Stimulated activated CD8-positive, alpha-beta memory T cell treated with anti-CD3 and anti-CD28 coated beads, Interleukin-12 subunit alpha, Interleukin-12 subunit beta, amount 100 ng/mL, for 4 hours (primary cell): ENCODE data around the gene FAM209B.
"Not testable (repeated sequence)": the region's sequence is repeated elsewhere in the genome, so short reads cannot be mapped to it uniquely, and the experiment has no call there.

Experiments used
- DNase-seq: peaks from one replicate; pipeline ENCODE4 v3.0.0-alpha.2; 2020; ENCODE audit warnings: low read depth

FAM209B gene, protein sequence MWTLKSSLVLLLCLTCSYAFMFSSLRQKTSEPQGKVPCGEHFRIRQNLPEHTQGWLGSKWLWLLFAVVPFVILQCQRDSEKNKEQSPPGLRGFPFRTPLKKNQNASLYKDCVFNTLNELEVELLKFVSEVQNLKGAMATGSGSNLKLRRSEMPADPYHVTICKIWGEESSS

GRCh38 chr20:56532946-56533345 is at the start of gene FAM209B:
FAM209B (plus strand) TSS chr20:56533246; CDS start chr20:56533342, 96 bp downstream.
- not testable (repeated sequence) for DNase-seq

- DNase-seq = no peak
These were observed 49.1 kb upstream of the FAM209B start for GRCh38 chr20:56483970-56484369.

GRCh38 chr20:56487216-56487615 is 45.8 kb upstream of the FAM209B start:
- no peak for DNase-seq

DNA sequence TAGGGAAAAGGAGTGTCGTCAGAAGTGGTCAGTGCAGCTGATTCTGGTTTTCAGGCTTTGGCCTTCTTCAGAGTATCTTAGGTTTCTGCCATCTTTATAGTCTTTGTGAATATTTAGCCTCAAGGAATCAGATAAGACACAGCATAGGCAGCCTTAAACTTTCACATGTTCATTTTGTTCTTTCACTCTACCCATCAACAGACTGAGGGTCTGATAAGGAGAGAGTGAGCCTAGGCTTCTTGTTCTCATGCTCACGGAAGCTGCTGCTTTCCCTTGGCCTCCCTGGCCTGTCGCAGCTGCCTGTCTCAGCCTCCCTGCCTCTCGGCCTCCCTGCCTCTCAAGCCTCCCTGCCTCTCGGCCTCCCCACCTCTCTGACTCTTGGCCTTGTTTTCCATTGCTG is 44.5 kb upstream of the FAM209B start:
- no peak for DNase-seq

DNA sequence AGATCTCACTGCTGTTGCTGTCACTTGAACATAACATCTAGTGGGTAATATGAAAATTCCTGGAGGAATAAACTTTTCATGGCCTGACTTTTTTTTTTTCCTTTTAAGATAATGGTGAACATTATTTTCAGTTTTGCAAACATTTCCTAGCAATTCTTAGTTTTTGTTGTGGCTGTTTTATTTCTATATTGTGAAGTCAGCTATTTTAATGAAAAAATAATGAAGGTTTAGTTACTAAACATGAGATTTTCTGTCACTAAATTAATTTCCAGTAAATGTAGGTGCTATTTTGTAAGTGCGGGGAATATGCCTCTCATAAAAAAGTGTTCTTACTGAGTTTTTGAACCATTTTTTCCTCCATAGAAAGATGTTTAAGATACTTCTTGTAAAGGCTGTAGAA is 31.9 kb upstream of the FAM209B start:
- DNase-seq = no peak

DNA sequence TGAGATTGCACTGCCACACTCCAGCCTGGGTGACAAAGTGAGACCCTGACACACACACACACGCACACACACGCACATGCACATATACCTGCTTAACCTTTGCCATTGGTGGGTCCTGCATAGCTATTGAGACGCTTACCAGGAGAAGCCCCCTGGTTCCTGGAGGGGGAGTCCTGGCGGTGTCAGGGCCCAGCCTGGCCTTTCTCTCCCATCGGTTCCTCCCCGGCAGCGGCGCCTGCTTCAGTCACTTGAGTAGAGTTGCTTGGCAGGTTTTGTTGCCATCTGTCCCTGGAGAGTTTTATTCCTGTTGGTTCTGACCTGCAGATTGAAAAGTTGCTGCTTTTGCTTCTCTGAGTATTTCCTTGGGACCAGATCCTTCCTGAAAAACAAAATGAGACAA is 29.1 kb upstream of the FAM209B start:
- no peak for DNase-seq

DNA sequence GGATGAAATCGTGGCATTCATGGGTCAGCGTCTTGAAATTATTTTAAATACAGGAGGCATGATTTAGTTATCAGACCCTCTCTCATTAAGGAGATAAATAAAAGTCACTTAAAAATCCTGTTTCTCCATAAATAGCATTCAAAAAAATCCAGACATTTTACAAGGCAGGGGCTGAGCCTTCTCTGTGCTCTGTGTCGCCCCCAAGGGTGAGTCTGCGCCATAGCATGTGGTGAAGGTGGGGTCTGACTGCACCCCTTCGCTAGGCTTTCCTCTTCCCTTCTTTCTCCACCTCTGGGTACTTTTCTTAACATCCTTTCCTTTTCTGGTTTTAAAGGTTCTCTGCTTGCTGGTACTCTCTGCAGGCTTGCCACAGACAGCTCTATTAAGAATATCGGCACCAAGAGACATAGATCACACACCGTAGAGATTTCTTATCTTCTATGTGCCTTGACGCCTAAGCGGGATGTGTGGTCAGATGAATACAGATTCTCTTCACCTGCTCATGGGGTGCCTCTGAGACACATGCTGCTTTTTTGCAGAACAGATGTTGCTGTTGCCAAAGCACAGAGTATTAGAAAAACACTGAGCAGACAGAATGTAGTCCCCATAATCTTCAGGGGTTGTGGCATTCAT is 28.6 kb upstream of the FAM209B start:
- no peak for DNase-seq

DNA sequence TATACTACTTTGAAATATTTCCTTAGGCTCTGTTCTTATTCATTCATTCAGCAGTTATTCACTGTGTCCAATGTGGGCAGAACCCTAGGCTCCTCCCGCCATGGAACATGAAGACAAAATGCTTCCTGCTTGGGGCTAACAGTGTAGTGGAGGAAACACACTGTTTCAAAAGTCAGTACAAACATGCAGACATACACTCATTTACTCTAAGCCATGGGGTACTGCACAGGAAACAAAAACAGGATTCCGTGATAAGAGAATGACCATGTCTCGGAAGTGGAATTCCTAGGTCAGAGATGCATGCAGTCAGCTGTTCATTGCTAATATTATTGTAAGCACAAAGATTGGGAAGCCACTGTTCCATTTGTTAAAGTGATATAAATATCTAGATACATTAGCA is 26.9 kb upstream of the FAM209B start:
- DNase-seq = no peak

GRCh38 chr20:56511926-56512325 is 21.1 kb upstream of the FAM209B start:
- no peak for DNase-seq

DNA sequence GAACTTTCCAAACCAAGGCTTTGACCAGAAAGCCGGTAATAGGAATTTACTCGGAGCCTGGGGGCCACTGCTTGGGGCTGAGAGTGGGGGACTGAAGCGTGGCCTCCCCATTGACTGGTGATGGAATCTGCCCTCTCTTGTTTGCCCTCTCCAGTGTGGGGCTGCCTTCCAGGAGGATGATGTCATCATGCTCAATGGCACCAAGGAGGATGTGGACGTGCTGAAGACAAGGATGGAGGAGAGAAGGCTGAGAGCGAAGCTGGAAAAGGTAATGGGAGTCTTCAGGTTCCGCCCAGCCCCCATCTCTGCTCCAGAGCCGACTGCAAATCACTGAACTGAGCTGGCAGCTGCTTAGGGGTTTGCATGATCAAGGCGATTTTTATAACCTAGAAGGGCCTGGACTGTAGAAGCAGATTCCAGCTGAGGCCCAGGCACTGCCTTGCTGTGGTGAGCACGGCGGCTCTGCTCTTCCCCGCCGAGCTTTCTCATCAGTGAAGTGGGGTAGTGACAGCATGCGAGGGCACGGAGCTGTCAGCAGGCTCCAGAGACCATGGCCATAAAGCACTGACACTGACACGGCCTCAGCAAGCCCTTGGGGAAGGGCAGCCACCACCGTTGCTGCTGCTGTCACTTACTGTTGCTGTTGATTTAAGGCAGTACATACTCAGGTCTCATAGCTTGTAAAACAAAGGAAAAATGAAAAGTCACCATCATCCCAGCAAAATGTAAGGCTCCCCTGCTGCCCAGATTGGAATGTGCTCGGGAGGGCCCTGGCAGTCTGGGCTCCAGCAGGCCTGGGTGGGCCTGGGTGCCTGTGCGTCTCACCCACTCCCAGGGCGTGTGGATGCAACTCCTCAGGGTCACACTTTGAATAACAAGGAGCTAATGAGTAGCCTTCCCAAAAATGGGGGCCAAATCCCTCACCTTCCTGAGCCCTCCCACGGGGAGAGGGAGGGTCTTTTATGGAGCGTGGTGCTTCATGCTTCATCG is 19.6 kb upstream of the FAM209B start:
- DNase-seq = no peak

DNA sequence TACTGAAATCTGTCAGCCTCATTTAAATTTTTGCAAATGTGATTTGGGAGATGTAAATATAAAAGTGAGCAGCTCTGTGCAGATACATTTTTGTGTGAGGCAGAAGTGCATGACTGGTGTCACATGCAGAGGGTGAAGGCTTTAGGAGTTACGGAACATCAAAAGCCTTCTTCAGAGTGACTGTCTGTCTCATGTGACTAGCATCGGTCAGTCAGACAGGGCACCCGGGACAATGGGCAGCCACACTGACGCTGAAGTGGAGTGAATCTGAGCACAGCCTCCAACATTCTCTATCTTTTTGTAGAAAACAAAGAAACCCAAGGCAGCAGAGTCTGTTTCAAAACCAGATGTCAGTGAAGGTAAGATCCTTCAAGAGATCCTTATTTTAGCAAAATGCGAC is 16.4 kb upstream of the FAM209B start:
- no peak for DNase-seq

- DNase-seq = no peak
These were observed 15.8 kb upstream of the FAM209B start for GRCh38 chr20:56517211-56517610.

DNA sequence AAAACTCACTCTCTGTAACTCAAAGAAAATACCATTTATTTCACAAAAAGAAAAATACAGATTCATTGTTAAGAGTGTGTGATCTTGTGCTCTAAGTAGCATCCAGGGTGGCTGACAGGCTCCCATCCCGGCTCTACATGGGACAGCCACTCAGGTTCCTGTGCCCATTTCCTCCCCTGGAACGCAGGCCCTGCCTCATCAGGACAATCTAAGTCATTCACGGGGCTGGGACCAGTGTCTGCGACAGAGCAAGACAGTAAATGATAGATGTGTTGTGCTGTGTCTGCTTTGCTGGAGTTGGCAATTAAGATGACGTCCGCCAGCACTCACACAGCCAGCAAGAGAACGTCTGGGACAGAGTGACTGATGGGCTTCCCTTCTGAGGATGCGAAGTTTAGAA is 15.4 kb upstream of the FAM209B start:
- no peak for DNase-seq

- DNase-seq = no peak
These were observed 14.9 kb upstream of the FAM209B start for GRCh38 chr20:56518126-56518525.

GRCh38 chr20:56518721-56519398 is 14.2 kb upstream of the FAM209B start:
- no peak for DNase-seq

GRCh38 chr20:56519551-56519950 is 13.5 kb upstream of the FAM209B start:
- no peak for DNase-seq

GRCh38 chr20:56520180-56520579 is 12.9 kb upstream of the FAM209B start:
- DNase-seq = no peak

GRCh38 chr20:56520746-56521354 is 12.2 kb upstream of the FAM209B start:
- not testable (repeated sequence) for DNase-seq

DNA sequence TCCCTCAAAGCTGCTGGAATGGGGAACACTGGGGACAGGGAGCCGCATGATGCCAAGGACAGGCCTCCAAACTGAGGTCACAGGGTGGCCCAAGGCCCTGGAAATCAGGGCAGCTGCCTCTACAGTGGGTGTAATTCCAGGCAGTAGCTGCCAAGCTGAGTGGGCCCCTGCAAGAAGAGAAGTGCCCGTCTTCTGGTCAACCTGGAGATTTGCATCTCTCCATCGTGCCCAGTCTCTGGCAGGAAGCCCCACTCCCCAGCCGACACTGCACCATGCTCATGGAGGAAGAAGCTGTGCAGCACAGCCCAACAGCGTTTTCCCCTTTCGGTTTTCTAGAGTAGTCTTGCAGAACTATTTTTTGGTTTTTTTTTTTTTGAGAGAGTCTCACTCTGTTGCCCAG is 10.7 kb upstream of the FAM209B start:
- no peak for DNase-seq

DNA sequence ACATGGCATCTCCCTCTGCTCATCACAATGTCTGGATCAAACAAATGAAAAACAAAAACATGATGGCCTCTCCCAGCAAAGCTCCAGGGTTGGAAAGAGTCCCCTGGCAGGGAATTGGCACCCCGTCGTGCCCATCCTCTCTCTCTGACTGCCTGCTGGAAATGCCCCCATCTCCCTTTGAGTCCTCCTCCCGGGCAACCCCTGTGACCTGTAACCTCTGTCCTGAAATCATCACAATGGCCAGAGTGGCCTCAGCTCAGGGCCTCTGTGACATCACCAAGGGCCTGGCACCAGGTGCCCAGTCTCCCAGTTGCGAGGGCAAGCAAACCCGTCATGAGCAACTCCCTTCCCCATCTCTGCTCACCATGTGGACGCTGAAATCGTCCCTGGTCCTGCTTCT is 8.6 kb upstream of the FAM209B start, which contains the start of gene FAM209A:
FAM209A (plus strand) TSS at position 301 of the 400 bp plus-strand sequence; CDS start at position 366, 65 bp downstream.
- not testable (repeated sequence) for DNase-seq

GRCh38 chr20:56527521-56527920 is 5.5 kb upstream of the FAM209B start:
- DNase-seq = no peak

- DNase-seq = no peak
These were observed 5.0 kb downstream of the FAM209B start for GRCh38 chr20:56537997-56538396.
